HEK293T (cell line): ENCODE results near the gene ITPK1.

ENCODE experiments used
- CTCF ChIA-PET: fragments of 350-600 bp; formaldehyde crosslinking; extraction: SDS; loops from one replicate; lab custom pipeline; 2021; ENCODE audit warnings: antibody characterized with exemption, inconsistent platforms; lab: Yijun Ruan, JAX
- POLR2A ChIA-PET: fragments of 350-600 bp; formaldehyde crosslinking; extraction: SDS; loops from one replicate; lab custom pipeline; 2020; ENCODE audit warnings: antibody characterized with exemption, inconsistent platforms; lab: Yijun Ruan, JAX
- DNase-seq: peaks from one replicate; pipeline ENCODE4 v3.0.0; 2012; ENCODE audit warnings: mixed read lengths; ENCODE audit errors: extremely low spot score
- ARNT ChIP-seq: fragments of 450-650 bp; IDR thresholded peaks from 2 replicates; pipeline ENCODE4 v1.6.1; 2017; ENCODE audit warnings: mild to moderate bottlenecking
- BHLHE40 ChIP-seq: fragments of 450-650 bp; IDR thresholded peaks from 2 replicates; pipeline ENCODE4 v1.6.1; 2016; ENCODE audit warnings: mild to moderate bottlenecking, moderate library complexity, borderline replicate concordance
- CTBP1 ChIP-seq: fragments of 450-650 bp; IDR thresholded peaks from 2 replicates; pipeline ENCODE4 v1.6.1; 2016; ENCODE audit warnings: borderline replicate concordance
- ELF4 ChIP-seq: fragments of 450-650 bp; IDR thresholded peaks from 2 replicates; pipeline ENCODE4 v1.6.1; 2017; ENCODE audit warnings: antibody characterized with exemption
- FOXA1 ChIP-seq: fragments of 450-650 bp; IDR thresholded peaks from 2 replicates; pipeline ENCODE4 v1.6.1; 2016; ENCODE audit warnings: mild to moderate bottlenecking
- FOXK2 ChIP-seq: fragments of 450-650 bp; IDR thresholded peaks from 2 replicates; pipeline ENCODE4 v1.6.1; 2016; ENCODE audit warnings: mild to moderate bottlenecking
- FOXM1 ChIP-seq: fragments of 450-650 bp; IDR thresholded peaks from 2 replicates; pipeline ENCODE4 v1.6.1; 2017; ENCODE audit warnings: mild to moderate bottlenecking, borderline replicate concordance
- HDGF ChIP-seq: fragments of 450-650 bp; IDR thresholded peaks from 2 replicates; pipeline ENCODE4 v1.6.1; 2017; ENCODE audit warnings: antibody characterized with exemption, borderline replicate concordance
- L3MBTL2 ChIP-seq: fragments of 450-650 bp; conservative IDR thresholded peaks from 2 replicates; pipeline ENCODE4 v1.6.1; 2016; ENCODE audit warnings: mild to moderate bottlenecking
- LEF1 ChIP-seq: fragments of 450-650 bp; IDR thresholded peaks from 2 replicates; pipeline ENCODE4 v1.6.1; 2017; ENCODE audit warnings: mild to moderate bottlenecking, borderline replicate concordance
- NFRKB ChIP-seq: fragments of 450-650 bp; IDR thresholded peaks from 2 replicates; pipeline ENCODE4 v1.6.1; 2016; ENCODE audit warnings: mild to moderate bottlenecking, moderate library complexity
- PKNOX1 ChIP-seq: fragments of 450-650 bp; IDR thresholded peaks from 2 replicates; pipeline ENCODE4 v1.6.1; 2016
- SP1 ChIP-seq: fragments of 450-650 bp; IDR thresholded peaks from 2 replicates; pipeline ENCODE4 v1.6.1; 2017
- SUZ12 ChIP-seq: fragments of 450-650 bp; IDR thresholded peaks from 2 replicates; pipeline ENCODE4 v1.6.1; 2016; ENCODE audit warnings: mild to moderate bottlenecking
- TARDBP ChIP-seq: fragments of 450-650 bp; IDR thresholded peaks from 2 replicates; pipeline ENCODE4 v1.6.1; 2016
- ZNF384 ChIP-seq: fragments of 450-650 bp; IDR thresholded peaks from 2 replicates; pipeline ENCODE4 v1.6.1; 2016

ITPK1 gene

GRCh38 chr14:93011141-93011529 lies 104.6 kb downstream of the ITPK1 start:
- TF ChIP-seq NFRKB = no peak
- no peak for TF ChIP-seq FOXK2
- no peak for TF ChIP-seq ELF4
- no peak for TF ChIP-seq FOXM1
- TF ChIP-seq L3MBTL2 = no peak
- no peak for TF ChIP-seq ZNF384
- no peak for TF ChIP-seq SP1
- TF ChIP-seq SUZ12 = no peak
- no peak for TF ChIP-seq LEF1
- TF ChIP-seq PKNOX1 = no peak
- no peak for TF ChIP-seq TARDBP
- no peak for TF ChIP-seq HDGF
- no peak for TF ChIP-seq ARNT
- ChIA-PET CTCF (no interaction called here), POLR2A (no interaction called here)
- no peak for DNase-seq

- no peak for DNase-seq
- POLR2A ChIA-PET = no interaction called here
- CTCF ChIA-PET = no interaction called here
- TF ChIP-seq SUZ12 (no peak), HDGF (no peak), BHLHE40 (no peak), ARNT (no peak), FOXK2 (no peak), ELF4 (no peak), L3MBTL2 (no peak), CTBP1 (no peak), ZNF384 (no peak), SP1 (no peak), FOXM1 (no peak), TARDBP (no peak), LEF1 (no peak), PKNOX1 (no peak), FOXA1 (no peak)
Measured at GRCh38 chr14:93010522-93011140, 105.1 kb downstream of the ITPK1 start.

DNA sequence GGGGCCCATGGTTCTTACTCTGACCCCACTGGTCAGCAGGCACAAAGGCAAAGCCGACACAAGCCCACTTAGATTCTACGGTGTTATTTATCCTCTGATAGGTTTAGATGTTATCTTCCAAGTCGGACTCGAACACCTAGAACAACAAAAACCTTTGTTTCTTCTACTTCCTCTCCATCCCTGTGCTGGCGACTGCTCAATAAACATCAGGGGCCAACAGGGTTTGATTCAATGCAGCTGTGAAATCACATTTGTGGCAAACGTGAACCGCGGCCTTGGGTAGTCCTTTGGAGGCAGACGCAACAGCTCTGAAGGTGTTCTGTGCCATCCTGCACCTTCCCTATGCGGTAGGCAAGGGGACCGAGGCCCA lies 105.6 kb downstream of the ITPK1 start:
- POLR2A ChIA-PET = no interaction called here
- no peak for DNase-seq
- CTCF ChIA-PET = no interaction called here
- no peak for TF ChIP-seq TARDBP
- TF ChIP-seq HDGF = no peak
- TF ChIP-seq L3MBTL2 = no peak
- no peak for TF ChIP-seq FOXK2
- TF ChIP-seq FOXM1 = no peak
- TF ChIP-seq BHLHE40 = no peak
- TF ChIP-seq NFRKB = no peak
- no peak for TF ChIP-seq ZNF384
- TF ChIP-seq SUZ12 = no peak
- TF ChIP-seq PKNOX1 = no peak

DNA sequence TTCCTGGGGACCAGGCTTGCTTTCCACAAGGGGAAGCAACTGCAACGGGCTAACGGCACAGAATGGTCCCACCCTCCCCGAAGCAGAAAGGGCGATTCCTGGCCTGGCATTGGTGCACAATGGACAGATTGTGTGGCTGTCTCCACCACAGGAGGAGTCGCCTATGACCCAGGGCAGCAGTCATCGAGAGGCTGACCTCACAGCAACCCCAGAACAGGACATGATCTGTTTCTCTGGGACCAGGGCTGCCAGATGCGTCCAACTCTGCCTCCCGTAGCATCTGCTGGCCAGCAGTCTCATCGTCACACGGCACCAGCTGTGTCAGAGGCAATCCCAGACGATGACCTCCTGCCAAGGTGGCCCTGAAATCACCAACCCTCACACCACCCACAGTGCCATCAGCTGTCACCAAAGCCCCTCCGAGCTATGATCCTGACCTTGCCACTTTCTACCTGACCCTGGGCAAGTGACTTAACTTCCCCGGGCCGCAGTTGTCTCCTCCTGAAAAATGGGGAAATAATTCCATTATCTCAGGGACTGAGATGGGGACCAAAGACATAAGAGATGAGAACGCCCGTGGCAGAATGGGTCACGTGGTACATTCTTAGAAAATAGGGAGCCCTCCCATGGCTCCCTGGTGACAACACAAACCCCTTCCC lies 106.1 kb downstream of the ITPK1 start:
- ChIA-PET POLR2A (no interaction called here), CTCF (no interaction called here)
- DNase-seq = no peak
- TF ChIP-seq ELF4 (no peak), SUZ12 (no peak), SP1 (no peak)

GRCh38 chr14:93008381-93008780 lies 107.3 kb downstream of the ITPK1 start:
- CTCF ChIA-PET = no interaction called here

More at GRCh38 chr14:93008381-93008780, 107.3 kb downstream of the ITPK1 start:
- DNase-seq = no peak
- POLR2A ChIA-PET = no interaction called here
- TF ChIP-seq FOXK2 (no peak), LEF1 (no peak), SP1 (no peak), BHLHE40 (no peak), ZNF384 (no peak), SUZ12 (no peak), ELF4 (no peak), PKNOX1 (no peak), L3MBTL2 (no peak), TARDBP (no peak), FOXM1 (no peak), NFRKB (no peak), HDGF (no peak), CTBP1 (no peak), ARNT (no peak), FOXA1 (no peak)
